ENCODE data around the gene ABCG8.

DNA sequence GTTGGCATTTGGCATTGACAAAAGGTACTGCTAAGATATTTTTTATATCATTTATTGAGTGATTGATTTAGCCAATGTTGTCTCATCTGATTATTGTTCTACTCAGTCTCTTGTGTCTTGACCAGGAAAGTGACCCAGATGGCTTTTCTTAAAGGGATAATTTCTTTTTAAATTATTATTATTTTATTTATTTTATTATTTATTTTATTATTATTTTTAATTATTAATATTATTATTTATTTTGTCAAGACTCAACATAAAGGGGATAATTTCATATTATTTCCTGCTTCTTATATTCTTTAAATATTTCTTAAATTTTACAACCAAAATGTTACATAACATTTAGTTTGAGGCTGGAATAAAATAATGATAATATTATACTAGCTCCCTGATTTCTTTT lies 37.9 kb upstream of the ABCG8 start:
- TF ChIP-seq, protein P1, sequence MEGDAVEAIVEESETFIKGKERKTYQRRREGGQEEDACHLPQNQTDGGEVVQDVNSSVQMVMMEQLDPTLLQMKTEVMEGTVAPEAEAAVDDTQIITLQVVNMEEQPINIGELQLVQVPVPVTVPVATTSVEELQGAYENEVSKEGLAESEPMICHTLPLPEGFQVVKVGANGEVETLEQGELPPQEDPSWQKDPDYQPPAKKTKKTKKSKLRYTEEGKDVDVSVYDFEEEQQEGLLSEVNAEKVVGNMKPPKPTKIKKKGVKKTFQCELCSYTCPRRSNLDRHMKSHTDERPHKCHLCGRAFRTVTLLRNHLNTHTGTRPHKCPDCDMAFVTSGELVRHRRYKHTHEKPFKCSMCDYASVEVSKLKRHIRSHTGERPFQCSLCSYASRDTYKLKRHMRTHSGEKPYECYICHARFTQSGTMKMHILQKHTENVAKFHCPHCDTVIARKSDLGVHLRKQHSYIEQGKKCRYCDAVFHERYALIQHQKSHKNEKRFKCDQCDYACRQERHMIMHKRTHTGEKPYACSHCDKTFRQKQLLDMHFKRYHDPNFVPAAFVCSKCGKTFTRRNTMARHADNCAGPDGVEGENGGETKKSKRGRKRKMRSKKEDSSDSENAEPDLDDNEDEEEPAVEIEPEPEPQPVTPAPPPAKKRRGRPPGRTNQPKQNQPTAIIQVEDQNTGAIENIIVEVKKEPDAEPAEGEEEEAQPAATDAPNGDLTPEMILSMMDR (IDR thresholded peaks at IDR 0.05; ENCODE audit: borderline replicate concordance, extremely low read depth, low read length, poor library complexity, severe bottlenecking), result no peak
- no peak for TF ChIP-seq EZH2 (IDR thresholded peaks at IDR 0.05; ENCODE audit: borderline replicate concordance, low read depth, low read length, severe bottlenecking)

Measured in DND-41 (cell line).